Uterus (tissue), 2 donors: ENCODE data around the gene GFOD2.

Source experiments
- CTCF ChIP-seq, 4 experiments: fragments of 200-600 bp in 2 of 4; fragments of 450-650 bp in 2 of 4; sonication (generic) in 2 of 4; IDR thresholded peaks; one replicate each; pipeline ENCODE4 v1.5.1; 2016 to 2019; ENCODE audit warnings: antibody characterized with exemption in 4 of 4, mild to moderate bottlenecking in 2 of 4, moderate library complexity in 1 of 4
- POLR2A ChIP-seq, 2 donors: fragments of 450-650 bp; IDR thresholded peaks; one replicate each; pipeline ENCODE4 v1.6.1; 2016; ENCODE audit warnings: antibody characterized with exemption in 2 of 2, mild to moderate bottlenecking in 1 of 2, moderate library complexity in 1 of 2

- no peak for TF ChIP-seq CTCF (IDR thresholded peaks at IDR 0.05)
- no peak for TF ChIP-seq POLR2A (IDR thresholded peaks at IDR 0.05)
Measured at GRCh38 chr16:67663877-67664222, 55.3 kb downstream of the GFOD2 start.
